ENCODE measurements around the gene CD79B.

CD79B gene

DNA sequence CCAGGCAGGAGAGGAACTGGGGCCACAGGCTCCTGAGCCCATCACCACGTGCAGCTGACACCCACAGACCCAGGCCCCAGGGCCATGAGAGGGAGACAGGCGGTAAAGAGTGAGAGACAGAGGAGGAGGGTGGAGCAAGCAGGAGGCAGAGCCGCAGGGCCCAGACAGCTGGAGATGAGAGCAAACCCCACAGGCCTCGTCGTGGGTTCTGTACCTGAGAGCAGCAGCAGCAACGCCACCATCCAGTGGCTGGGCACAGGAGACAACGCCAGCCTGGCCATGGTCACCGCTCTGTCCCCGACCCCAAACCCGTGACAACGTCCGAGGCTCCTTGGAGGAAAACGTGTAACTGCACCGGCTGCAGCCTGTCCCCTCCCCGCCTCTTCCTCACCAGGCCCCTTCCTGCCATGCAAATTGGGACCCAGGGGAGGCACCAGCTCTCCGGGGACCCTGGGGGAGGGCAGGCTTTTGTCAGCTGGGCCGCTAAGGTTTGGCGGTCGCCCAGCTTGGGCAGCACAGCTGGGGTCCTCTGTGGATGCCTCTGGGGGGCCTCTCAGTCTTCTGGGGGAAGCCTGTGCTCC is at the start of gene CD79B:
Gene CD79B (minus strand): TSS at position 351 of the 581 bp plus-strand sequence. CDS start 70 bp downstream, at position 281.
- no peak for DNase-seq (ENCODE audit: low read depth in 2 of 2)

DNA sequence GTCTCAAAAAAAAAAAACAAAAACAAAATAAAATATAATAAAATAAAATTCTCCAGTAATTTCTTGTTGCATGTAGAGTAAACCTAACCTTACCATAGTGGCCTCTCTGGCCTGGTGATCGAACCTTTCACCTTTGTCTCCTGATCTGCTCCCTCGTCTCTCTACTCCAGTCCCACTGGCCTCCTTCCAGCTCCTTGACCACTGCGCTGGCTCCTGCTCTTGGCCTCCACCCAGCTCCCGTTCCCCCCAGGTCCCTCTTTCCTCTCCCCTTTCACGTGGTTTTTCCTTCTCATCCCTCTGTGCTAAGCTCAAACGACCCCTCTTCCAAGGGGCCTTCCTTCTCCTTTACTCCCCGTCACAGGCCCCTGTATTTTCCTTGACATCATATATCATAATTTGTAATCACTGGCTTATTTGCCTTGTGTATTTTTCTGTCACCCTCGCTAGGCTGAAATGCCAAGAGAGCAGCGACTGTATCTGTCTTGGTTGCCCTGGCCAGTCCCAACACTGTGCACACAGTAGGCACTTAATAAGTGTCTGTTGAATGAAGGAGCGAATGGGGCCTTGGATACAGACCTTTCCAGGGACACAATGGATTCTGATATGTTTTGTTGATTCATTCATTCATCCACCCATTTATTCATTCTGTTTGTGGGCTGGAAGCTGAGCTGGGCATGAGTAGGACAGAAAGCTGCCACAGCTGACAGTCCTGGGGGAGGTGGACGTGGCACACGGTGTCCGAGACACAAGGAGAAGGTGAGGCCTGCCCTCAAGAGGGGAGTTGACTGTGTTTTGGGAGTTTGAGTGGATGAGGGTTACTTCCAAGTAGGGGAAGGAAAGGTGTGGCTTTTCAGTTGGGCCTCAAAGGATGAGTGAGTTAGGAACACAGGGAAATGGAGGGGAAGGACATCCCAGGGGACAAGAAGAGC is 46.4 kb upstream of the CD79B start:
- DNase-seq (ENCODE audit: low read depth in 2 of 2), result no peak

DNA sequence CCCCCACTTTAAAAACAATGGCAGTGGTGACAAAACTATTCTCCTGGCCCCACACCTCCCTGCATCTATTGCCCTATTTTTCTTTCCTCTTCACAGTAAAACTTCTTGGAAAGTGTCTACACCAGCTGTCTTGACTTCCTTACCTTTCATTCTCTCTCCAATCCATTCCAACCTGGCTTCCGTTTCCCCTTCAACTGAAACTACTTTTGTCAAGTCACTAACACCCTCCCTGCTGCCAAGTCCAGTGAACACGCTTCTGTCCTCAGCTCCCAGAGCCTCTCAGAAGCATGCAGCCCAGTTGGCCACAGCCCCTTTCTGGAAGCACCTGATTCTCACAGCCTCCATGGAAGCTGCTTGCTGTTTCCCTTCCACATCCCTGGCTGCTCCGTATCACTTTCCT is 44.6 kb upstream of the CD79B start:
- DNase-seq (ENCODE audit: low read depth in 2 of 2), result no peak

DNA sequence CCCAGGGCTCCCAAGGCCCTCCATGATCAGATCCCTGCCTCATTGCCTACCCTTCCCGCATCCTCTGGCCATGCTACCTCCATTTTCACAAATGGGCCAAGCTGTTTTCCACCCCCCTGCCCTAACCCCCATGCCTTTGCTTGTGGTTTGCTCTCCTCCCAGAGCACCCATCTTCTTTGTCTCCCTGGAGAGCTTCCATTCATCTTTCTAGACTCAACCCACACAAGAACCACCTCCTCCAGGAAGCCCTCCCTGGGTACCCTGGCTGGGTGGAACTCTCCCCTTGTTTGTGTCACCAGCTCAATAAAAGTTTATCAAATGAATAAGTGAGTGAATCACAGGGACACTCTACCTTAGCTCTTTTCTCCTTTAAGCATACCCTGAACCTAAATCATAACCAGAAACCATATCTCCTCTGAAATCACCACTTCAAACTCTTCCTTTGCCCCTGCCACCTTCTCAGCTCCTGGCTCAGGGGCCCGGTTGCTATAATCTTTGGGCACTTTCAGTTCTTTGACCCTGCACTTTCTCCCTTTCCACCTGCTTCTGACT is 43.5 kb upstream of the CD79B start:
- no peak for DNase-seq (ENCODE audit: low read depth in 2 of 2)

DNA sequence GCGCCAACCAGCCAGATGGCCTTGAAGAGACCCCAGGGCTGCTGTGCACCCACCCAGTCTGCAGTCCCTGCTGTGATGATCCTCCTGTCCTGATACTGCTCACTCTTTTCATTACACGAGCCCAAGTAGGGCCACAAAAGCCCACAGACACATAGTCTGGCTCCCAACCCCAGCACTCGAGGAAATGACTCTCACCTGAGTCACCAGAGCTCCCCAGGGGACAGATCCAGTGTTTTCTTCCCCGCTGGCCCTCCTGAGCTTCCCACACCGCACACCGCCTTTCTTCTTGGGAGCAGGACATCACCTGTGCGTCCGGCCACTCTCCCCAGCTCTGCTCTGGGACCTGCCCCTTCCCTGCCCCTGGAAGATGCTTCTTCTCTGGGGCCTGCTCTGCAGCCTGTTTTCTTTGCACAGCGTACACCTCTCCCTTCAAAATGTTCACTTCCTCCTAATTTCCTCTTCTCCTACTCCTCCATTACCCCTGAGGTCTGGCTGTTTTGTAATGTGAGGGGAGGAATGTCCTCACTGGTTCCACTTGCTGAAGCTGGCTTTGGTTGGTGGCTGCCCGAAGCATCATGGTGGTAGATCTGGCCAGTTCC is 42.6 kb upstream of the CD79B start:
- DNase-seq (ENCODE audit: low read depth in 2 of 2), result no peak

DNA sequence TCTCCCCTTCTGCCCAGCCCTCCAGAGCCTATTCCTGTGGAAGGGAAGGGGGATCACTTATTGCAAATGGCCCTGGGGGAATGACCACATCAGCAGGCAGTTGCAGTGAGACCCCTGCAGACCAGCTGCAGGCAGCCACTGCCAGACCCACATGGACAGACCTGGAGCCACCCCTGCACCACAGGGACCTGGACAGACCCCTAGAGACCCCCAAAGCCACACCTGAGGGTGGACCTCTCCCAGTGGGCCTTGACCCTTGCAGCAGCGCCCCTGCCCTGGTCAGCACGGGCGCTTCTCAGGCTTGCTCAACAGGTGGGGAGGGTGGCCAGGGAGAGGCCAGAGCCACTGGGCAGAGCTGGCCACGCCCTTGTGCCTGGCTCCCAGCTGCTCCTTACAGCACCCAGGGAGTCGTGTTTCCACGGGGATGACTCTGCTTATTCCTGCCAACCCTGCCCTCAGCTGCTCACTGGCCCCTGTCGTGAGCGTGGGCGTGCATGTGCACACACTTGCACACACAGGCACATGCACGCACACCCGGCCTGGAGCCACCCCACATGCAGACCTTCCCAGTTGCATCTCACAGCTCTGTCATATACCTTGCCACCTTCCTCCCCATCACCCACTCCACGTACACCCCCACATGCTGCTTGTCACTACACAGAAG is 41.9 kb upstream of the CD79B start:
- DNase-seq (ENCODE audit: low read depth in 2 of 2), result no peak

DNA sequence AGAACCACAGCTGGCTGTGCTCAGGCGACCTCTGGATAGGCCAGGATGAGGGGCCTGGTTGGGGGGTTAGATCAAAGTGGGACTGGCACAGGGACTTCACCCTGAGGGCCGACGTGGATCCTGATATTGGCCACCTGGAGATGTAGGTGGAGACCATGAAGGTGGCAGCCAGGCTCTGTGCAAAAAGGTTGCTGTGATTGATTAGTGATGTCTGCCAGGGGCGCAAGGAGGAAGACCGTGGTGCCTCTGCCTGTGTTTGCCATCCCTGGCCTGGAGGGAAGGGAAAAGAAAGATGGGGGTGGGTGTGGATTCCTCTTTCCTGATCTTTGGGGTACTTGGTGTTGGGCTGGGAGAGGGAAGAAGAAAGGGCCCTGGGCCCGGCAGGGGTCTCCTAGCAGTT is 41.1 kb upstream of the CD79B start:
- no peak for DNase-seq (ENCODE audit: low read depth in 2 of 2)

DNA sequence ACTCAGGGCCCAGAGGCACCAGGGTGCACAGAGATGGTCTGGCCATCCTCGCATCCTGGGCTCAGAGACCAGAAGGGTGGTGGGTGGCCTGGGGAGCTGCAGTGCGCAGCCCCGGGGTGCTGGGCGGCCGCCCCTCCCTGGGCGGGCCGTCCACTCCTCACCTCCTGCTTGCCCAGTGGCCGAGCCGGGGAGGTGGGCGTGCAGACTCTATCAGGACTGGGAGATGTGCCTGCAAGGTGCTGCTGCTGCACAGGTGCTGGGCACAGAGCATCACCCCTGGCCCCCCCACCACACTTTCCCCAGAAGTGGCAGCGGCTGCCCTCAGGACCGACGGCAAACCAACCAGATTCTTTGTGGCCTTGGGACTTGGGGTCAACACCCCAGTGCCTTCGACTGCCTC is 40.7 kb upstream of the CD79B start, which contains the start of gene SCN4A:
Gene SCN4A (minus strand): TSS at position 123 of the 400 bp plus-strand sequence. CDS start 77 bp downstream, at position 46.
- no peak for DNase-seq (ENCODE audit: low read depth in 2 of 2)

DNA sequence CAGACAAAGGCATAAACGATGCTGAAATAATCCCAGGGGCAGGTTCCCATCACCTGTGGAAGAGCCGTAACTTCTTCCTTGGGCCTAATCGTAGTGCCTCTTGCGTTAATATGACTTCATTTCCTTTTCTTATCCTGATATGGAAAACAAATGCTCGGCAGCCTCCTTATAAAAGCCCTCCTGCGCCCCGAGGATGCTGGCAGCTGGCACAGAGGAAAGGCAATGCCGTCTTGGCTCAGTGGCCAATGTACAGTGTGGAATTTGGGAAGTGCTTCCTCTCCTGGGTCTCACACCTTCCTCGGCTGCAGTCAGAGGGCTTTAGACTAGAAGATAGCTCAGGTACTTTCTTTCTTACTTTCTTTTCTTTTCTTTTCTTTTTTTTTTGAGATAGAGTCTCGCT is 37.1 kb upstream of the CD79B start:
- DNase-seq (ENCODE audit: low read depth in 2 of 2), result no peak

DNA sequence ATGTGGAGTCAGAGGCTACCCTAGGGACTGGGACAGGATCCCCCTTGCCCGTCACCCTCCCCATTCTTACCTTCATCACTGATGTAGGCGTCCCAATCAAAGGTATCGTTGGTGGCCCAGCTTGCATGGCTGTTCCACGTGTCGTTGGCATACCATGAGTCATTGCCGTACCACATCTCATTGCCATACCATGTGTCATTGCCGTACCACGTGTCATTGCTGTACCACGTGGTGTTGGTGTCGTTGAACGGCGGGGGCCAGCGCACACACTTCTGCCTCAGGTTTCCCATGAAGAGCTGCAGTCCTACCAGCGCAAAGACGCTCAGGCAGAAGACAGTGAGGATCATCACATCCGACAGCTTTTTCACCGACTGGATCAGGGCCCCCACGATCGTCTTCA is 35.8 kb upstream of the CD79B start:
- DNase-seq (ENCODE audit: low read depth in 2 of 2), result no peak

DNA sequence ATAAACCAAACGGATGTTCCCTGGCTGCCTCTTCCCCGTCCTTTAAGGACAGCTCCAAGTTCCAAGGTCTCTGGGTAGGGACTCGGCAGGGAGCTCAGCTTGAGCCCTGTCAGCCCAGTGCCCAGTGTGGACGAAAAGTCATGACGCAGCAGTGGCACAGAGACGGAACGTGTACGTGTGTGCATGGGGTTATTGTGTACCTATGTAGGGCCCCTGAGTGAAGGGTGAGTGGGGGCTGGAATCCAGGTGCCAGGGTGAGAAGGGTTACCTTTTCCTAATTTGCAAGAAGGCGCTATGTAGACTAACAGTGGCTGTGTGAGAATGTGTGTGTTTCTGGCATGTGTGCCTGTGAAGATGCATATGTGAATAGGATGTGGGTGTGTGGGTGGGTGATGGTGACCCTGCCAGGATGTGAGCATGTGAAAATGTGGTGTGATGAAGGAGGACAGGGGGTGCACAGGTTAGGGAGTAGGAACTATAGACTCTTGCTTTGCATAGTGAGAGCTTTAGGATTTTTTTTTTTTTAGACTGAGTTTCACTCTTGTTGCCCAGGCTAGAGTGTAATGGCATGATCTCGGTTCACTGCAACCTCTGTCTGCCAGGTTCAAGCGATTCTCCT is 34.6 kb upstream of the CD79B start:
- no peak for DNase-seq (ENCODE audit: low read depth in 2 of 2)

DNA sequence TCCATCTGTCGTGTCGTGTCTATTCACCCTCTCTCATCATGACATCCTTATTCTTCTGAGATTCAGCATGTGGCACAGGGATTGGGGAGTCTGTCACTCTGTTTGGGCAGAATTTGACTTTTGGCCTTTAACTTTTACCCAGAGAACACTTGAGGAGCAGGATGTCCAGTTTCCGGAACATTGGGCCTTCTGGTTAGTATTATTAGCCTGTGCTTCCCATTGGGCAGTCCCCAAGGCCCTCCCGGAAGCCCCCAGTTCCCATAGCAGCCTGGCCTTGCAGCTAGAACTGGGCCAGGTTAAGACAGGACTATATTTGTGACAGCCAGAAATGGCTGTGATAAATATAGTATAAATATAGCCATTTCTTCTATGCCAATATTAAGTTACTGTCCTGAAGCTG is 31.0 kb upstream of the CD79B start:
- no peak for DNase-seq (ENCODE audit: low read depth in 2 of 2)

DNA sequence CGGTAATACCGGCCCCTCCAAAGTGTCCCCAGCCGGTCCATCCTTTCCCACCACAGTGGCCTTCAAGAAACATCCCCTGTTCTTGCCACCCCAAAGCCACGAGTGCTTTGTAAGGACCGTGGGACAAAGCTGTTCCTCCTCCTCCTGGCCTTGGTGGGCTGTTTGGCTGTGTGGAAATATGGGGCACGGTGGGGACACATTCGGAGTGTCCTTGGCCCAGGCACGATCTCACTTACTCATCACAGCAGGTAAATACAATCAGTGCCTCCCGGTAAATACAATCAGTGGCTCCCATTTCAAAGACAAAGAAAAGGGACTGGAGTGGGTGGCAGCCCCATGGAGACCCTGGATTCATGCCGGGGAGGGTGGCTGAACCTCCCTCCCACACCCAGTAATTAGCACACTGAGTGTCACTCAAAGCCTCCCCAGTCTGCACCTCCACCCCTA is 30.2 kb upstream of the CD79B start:
- DNase-seq (ENCODE audit: low read depth in 2 of 2), result no peak

DNA sequence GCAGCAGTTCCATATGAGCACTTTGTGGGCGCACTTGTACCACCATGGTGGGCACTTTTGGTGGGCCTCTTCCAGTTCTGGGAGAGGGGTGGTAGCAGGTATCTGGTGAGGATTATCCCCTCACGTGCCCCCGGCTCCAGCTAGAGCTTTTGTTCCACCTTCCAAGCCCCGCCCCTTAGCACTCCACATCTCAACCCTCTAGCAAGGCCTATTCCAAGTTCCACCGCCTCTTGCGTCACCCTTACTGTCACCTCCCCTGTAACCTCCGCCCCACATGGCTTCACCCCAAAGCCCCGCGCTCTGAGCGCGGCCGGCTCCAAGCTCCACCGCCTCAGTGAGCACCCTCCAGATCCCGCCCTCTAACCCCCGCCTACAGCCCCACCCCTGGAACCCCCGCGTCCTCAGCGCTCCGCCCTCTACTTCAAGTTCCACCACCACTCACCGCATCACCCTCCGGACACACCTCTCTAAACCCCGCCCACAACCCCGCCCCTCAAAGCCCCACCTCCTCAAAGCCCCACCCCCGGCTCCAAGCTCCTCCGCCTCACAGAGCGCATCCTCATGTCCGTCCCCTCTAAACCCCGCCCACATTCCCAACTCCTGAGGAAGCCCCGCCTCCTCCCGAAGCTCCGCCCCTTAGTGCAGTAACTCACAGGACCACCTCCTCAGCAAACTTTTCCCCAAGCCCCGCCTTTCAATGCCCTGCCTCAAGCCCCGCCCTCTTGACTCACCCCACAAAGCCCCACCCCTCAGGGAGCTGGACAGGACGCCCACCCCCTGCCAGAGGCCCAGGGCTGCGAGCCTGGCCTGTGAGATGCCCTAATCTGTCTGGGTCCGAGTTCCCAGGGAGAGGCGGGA is 29.5 kb upstream of the CD79B start:
- DNase-seq (ENCODE audit: low read depth in 2 of 2), result peak in 1 of 2 experiments; percentile 17

DNA sequence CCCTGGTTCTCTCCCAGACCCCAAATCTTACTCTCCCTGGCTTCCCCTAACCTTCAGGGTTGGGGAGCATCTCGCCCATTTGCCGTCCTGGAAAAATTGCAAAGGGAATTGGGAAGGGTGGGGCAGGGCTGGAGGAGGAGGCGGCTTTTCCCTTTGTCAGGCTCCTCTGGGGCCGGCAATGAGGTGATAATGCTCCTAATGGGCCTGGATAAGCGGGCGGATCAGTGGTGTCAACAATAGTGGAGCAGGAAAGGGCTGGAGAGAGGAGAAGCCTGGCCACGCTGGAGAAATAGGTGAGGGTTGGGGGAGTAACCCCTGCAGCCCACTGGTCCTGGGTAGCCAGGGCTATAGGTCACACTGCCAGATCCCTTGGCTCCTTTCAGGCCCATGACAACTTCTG is 28.3 kb upstream of the CD79B start:
- no peak for DNase-seq (ENCODE audit: low read depth in 2 of 2)

DNA sequence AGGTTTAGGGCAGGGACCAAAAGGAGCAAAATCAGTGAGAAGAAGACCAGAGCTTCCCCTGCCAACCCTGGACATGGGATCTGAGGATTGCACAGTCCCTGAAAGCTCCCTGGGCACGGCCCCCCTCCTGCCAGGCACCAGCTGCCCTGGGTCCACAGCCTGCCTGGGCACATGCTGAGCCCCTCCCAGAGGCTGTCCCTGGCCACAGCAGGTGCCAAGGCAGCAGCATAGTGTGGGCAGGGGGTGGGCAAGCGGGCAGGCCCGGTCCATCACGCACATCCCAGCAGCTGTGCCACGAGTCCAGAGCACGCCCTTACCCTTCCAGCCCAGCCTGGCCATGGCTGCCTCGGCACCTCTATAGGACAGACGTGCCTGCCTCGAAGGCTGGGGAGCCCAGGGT is 27.9 kb upstream of the CD79B start:
- DNase-seq (ENCODE audit: low read depth in 2 of 2), result no peak

DNA sequence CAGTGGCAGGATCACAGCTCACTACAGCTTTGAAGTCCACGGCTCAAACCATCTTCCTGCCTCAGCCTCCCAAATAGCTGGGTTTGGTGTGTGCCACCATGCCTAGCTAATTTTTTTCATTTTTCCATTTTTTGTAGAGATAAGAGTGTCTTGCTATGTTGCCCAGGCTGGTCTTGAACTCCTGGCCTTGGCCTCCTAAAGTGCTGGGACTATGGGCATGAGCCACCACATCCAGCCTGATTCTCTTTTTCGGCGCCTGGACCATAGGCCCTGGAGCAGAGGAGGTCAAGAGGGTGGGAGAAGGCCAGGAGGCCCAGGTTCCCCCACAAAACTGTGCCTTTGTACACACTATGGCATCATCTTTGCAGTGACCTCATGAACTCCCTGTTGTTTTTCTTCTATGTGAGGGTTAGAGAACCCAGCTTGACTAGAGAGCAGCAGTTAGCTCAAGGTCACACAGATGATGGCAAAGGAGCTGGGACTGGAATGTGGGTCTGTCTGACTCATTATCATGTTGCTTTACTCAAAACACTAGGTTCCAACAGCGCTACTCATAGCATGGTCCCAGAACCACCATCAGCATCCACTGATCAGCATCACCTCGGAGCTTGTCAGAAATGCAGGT is 24.3 kb upstream of the CD79B start:
- no peak for DNase-seq (ENCODE audit: low read depth in 2 of 2)

DNA sequence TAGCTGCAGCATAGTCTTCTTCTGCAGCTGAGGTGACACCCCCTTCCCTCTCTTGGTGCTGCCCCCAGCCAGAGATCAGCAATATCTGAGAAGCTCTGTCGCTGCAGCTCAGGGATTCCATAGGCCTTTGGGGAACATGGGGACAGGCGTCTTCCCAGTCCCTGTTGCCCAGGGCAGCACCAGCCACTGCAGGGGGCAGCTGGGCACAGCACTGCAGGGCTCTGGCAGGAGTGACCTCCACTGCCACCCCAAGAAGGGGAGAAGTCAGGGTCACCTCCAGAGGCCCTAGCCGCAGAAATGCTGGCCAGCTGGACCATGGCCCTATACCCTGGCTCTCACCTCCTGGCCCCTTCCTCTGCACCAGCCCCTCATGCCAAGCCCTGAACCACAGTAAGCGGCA is 23.7 kb upstream of the CD79B start:
- DNase-seq (ENCODE audit: low read depth in 2 of 2), result no peak

DNA sequence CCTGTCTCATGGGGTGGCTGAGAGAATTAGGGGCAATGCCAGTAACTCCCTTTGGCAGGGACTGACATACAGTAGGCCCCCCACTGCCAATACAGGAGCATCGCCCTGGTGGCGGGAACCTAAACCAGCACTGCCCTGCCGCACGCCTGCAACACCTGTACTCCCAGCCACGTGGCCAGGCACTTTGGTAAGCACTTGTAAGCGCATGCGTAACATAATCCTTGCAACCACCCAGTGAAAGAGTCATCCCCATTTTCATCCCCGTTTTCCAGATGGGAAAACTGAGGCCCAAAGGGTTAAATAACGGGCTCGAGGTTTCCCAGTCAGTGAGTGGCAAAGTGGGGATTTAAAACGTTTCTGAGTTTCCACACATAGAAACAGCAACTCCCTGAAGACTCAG is 23.1 kb upstream of the CD79B start:
- no peak for DNase-seq (ENCODE audit: low read depth in 2 of 2)

Data from fibroblast of skin of left biceps (primary cell).